HG03432 (cell line): ENCODE results near the gene PGLYRP3.

ENCODE experiments used
- ATAC-seq: cut with Tn5 transposase; IDR thresholded peaks from one replicate; pipeline ENCODE4 v1.9.1; 2021; ENCODE audit warnings: mild to moderate bottlenecking, moderate library complexity; ENCODE audit not compliant: unreplicated experiment

The PGLYRP3 gene

GRCh38 chr1:153312570-153313186 lies at the start of gene PGLYRP3:
PGLYRP3 (minus strand) TSS chr1:153312952; CDS start chr1:153310665, 2,287 bp downstream.
- ATAC-seq = no peak

GRCh38 chr1:153362187-153362775 lies 49.5 kb upstream of the PGLYRP3 start:
- no peak for ATAC-seq

GRCh38 chr1:153361480-153362109 lies 48.8 kb upstream of the PGLYRP3 start:
- ATAC-seq = no peak

GRCh38 chr1:153360592-153361479 lies 48.1 kb upstream of the PGLYRP3 start:
- ATAC-seq = no peak

- no peak for ATAC-seq
Measured at GRCh38 chr1:153360190-153360589, 47.4 kb upstream of the PGLYRP3 start.

GRCh38 chr1:153359241-153359640 lies 46.5 kb upstream of the PGLYRP3 start:
- ATAC-seq = no peak

- ATAC-seq = no peak
Measured at GRCh38 chr1:153358691-153358975, 45.9 kb upstream of the PGLYRP3 start.

- no peak for ATAC-seq
Measured at GRCh38 chr1:153357853-153358690, 45.3 kb upstream of the PGLYRP3 start, which contains the start of gene S100A9. S100A9 (plus strand) TSS chr1:153357854; CDS start chr1:153358284, 430 bp downstream.

GRCh38 chr1:153357076-153357852 lies 44.5 kb upstream of the PGLYRP3 start:
- no peak for ATAC-seq

- no peak for ATAC-seq
Measured at GRCh38 chr1:153356392-153357075, 43.8 kb upstream of the PGLYRP3 start.

GRCh38 chr1:153355445-153356071 lies 42.8 kb upstream of the PGLYRP3 start:
- no peak for ATAC-seq

- no peak for ATAC-seq
Measured at GRCh38 chr1:153354515-153355193, 41.9 kb upstream of the PGLYRP3 start.

- ATAC-seq = no peak
Measured at GRCh38 chr1:153353226-153353947, 40.6 kb upstream of the PGLYRP3 start.

GRCh38 chr1:153352523-153352922 lies 39.8 kb upstream of the PGLYRP3 start:
- no peak for ATAC-seq

- ATAC-seq = no peak
Measured at GRCh38 chr1:153350321-153350957, 37.7 kb upstream of the PGLYRP3 start.

GRCh38 chr1:153349363-153350320 lies 36.9 kb upstream of the PGLYRP3 start:
- ATAC-seq = no peak
